IPS-NIHi11 (cell line): ENCODE data around the gene DSTYK.

Experiments
- DNase-seq: peaks from one replicate; pipeline ENCODE4 v3.0.0; 2012; ENCODE audit warnings: mixed read lengths, low spot score

Gene DSTYK

GRCh38 chr1:205211169-205211838 is at the start of gene DSTYK:
Gene DSTYK (minus strand): TSS chr1:205211702. CDS start chr1:205211535, 167 bp downstream.
- DNase-seq: peak; percentile 92

GRCh38 chr1:205259998-205260397 is 48.5 kb upstream of the DSTYK start:
- DNase-seq: no peak

GRCh38 chr1:205259324-205259832 is 47.9 kb upstream of the DSTYK start:
- DNase-seq: no peak

- peak; percentile 38 for DNase-seq
Measured at GRCh38 chr1:205258719-205259118, 47.2 kb upstream of the DSTYK start.

- DNase-seq: no peak
Measured at GRCh38 chr1:205258261-205258691, 46.8 kb upstream of the DSTYK start.

DNA sequence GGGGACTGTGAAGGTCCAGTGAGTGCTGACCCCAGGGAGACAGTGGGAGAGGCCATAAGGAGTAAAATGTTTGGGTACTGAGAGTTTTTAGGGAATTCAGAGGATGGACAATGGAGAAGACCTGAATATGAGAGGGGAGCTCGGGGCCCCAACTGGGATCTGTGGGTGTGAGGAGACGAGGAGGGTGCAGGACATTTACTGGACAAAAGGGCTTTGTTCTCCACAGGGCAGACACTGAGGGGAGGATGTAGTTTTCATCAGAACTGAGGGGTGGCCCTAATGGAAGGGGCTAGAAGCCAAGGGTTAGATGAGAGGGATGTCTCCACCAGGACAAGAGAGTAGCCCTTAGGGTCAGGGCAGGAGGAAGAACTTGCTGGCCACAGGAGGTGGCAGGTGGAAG is 46.2 kb upstream of the DSTYK start:
- no peak for DNase-seq

DNA sequence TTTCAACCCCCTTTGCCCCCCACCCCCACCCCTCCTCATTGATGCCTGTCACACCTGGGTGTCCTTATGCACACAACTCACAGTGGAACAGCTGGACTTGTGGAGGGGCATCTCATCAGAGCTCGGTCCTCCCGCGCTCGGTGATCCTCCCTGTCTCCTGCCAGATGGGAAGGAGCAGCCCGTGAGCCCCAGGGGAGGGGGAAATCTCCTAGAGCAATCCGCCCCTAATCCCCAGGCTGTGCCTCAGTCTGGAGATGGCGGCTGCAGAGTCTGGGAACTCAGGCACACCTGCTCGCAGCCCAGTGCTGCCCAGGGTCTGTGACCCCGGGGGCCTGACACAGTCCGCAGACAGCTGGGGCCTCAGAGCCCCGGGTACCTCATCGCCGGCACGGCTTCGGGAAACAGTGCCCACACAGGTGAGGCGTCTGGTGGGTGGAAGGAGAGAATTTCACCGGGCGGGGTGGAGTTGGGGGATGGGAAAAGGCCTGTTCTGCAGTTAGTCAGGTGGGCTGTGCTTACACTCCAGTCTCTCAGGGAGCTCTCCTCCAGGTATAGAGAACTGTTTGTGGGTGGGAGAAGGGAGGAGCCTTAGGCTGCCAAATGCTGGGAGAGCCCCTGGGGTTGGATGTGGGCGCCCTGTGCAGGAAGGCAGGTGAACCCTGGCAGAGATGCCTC is 45.6 kb upstream of the DSTYK start:
- DNase-seq: no peak

DNA sequence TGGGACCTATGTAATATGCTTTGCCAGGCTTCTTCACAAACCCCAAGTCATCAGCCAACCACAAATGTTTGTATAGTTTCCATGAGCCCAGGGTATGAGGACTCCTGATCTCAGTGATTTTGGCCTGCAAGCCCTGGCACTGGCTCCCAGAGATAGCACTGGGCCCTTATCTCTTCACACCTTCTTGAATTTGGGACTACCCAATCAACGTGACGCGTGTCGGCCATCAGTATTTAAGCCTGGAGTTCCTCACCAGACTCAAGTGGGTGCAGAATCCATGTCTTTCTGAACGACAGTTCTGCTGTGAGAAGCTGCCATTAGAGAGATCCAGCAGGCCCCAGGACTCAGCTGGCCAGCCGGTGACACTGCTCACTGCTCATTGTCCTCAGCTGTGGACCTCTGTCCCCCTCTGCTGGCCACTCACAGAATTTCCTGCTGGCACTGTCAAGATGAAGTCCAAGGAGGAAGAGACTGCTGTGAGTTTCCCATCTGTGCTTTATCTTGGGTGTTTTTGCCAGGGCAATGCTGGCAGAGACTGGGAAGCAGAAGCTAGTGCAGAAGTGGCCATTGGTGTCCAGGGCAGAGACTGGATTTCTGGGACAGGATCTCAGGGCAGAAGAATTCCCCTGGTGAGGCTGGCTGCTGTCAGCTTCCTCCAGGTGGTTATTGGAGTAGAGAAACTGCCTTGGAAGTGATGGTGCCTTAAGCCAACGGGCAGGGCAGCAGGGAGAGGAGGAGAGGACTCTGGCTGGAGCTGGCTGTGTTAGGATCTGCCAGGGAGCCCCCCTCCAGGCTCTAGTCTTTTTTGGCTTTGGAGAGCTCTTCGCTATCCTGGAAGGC is 44.7 kb upstream of the DSTYK start:
- DNase-seq: peak; percentile 90

- DNase-seq: no peak
Measured at GRCh38 chr1:205251576-205251975, 40.1 kb upstream of the DSTYK start.

DNA sequence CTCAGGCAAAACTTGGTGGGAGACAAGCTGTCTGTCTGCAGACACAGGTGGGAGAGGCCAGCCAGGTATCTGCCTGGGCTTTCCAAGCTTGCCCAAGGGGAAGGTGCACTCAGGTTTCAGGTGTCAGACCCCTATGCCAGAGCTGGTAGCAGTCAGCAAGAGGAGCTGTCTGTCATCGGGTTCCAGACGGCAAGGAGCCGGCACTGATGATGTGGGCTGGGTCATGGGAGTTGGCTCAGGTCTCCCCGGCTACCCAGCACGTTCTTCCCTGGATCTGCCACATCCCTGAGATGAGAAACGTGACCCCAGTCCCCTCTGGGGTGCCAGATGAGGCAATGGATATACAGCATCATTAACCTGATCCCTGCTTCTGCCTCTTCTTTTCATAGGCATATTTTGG is 39.2 kb upstream of the DSTYK start:
- no peak for DNase-seq

GRCh38 chr1:205249651-205250050 is 38.1 kb upstream of the DSTYK start:
- no peak for DNase-seq

DNA sequence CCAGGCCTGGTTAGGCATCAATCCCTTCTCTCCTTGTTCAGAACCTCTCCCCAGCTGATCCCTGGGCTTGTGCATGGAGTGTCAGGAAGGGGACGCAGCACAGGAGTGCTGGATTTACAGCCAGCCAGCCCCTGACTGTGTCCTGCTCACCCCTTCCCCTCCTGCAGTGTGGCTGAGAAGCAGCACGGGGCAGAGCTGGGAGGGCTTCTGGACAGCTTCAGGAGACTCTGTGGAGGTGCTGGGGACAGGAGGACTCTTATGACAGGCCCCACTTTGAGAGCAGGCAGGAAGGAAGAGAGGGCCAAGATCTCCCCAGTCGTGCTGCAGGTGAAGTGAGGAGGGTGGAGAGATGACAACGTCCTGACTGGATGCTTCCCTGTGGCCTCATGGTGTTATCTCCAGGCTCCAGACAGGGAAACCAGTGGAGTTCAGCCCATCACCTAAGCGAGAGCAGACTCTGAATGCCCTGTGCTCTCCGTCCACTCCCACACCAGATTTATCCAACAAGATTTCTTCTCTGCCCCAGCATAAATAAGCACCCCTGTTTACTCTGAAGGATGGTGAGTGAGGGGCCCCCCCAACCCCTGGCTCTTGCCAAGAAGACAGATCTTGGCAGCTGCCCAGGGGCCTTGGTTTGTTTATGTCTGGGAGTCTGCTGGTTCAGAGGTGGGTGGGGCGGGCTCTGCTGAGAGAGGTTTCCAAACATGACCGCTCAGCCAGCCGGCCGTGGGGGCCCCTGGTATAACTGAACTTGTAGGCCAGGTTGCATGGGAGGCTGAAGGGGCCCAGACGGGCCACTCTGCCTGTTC is 37.5 kb upstream of the DSTYK start:
- DNase-seq: no peak

DNA sequence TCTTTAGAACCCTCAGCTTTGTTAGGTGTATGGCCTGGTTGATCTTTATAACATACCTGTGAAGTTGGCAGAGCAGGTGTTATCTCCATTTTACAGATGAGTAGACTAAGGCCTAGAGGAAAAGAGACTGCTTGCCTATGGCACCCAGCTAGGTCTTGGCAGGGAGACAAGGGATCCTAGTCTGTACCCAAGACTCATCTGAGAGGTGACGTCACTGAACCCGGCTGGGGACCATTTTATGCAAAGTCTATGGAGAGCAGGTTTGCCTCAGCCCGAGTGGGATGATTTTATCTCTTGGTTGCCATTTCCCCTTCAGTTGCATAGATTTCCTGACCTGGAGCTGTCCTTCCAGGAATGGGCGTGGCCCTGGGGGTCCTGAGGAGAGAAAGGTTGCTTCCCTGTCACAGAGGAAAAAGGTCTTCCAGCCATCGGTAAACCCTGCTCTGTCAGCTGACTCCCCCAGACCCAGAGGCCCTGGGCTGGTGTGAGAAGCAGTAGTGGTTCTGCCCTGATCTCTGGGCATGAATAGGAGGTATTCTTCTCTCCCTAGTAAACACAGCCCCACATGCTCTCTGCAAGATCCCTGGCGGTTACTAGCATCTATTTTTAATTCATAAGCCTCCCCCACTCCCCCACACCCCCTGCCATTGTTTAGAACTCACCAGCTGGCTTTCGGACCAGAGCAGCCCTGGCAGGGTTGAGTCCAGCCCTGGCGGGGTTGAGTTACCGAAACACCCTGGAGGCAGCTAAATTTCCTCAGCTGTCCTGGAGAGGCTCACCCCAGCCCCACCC is 35.8 kb upstream of the DSTYK start:
- no peak for DNase-seq

DNA sequence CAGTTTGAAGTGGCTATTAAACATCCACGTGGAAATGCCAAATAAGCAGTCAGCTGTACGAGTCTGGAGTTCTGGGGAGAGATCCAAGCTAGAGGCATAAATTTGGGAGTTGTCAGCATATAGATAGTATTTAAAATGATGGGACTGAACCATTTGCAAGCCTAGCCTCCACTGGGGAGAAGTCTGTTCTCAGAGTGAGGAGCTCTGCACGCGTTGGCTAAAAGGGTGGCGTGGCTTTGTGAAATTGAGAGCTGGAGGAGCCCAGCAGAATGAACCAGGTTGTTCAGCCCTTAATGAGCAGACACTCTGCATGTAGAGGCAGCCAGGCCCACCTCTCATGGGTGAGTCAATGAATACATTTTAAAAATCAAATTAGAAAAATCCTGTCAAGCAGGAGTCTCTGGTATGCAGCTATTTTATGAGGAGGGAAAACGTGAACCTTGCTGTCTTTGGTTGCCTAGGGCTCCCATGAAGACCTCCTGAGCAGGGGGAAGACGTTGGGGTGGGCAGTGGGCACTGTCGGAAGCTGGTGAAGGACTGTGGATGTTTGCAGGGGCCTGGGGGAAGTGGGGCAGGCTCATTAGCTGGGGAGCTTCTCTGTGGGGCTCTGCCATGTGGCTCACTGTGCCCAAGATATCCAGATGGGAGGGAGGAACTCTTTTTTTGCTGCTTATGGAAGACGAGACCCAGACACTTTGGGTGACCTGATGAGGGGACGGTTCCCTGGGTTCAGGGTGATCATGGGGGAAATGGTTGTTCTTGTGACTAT is 35.0 kb upstream of the DSTYK start:
- DNase-seq: no peak

DNA sequence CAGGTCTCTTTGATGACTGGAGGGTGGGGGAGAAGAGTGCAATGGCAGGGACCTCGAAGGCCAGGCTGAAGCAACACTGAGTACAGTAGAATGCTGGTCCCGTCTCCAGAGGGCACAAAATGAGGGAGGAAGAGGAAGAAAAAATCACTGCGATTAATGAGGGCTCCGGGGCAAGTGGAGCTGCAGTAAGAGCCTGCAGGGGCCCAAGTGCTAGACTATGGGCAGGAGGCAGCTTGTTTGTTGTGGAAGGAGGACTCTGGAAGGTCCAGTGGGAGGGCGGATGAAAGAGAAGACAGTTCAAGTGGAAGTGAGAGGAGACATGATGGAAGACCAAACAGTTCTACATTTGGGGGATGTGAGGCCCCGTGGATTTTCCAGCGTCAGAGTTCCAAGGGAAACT is 33.6 kb upstream of the DSTYK start:
- DNase-seq: no peak

GRCh38 chr1:205244384-205244783 is 32.9 kb upstream of the DSTYK start:
- DNase-seq: no peak

- no peak for DNase-seq
Measured at GRCh38 chr1:205243350-205244191, 32.1 kb upstream of the DSTYK start.

DNA sequence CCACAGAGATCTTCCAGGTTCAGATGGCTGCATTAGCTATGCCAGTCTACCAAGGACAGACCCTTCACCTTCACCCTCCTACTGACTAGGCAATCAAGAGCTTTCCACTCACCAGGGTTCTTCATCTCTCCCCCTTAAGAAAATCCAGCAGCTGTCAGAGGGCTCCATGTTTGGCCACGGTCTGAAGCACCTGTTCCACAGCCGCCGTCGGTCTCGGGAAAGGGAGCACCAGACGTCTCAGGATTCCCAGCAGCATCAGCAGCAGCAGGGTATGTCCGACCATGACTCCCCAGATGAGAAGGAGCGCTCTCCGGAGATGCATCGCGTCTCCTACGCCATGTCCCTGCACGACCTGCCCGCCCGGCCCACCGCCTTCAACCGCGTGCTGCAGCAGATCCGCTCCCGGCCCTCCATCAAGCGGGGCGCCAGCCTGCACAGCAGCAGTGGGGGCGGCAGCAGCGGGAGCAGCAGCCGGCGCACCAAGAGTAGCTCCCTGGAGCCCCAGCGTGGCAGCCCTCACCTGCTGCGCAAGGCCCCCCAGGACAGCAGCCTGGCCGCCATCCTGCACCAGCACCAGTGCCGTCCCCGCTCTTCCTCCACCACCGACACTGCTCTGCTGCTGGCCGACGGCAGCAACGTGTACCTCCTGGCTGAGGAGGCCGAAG is 30.0 kb upstream of the DSTYK start:
- no peak for DNase-seq

DNA sequence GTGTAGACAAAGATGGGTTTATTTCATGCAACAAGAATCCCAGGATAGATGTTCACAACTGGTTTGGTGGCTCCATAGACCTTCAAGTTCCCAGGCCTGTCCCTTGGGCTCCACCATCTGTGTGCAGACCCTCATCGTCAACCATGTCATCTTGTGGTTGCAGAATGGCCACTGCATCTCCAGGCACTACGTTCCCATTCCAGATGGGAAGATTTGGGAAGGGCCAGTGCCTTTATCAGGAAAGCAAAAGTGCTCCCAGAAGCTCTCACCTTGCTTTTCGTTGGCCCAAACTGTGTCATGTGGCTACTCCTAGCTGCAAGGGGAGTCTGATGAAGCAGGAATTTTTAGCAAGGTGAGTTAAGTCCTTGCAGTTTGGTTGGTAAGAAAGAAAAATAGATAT is 29.1 kb upstream of the DSTYK start:
- no peak for DNase-seq
